BJ (cell line): ENCODE measurements around the gene ZNF850. TPM values are rescaled to one million over a fixed set of nuclear protein-coding genes. Genes with fewer than 3 reads are reported as not detected.
"Not testable (repeated sequence)": the region's sequence is repeated elsewhere in the genome, so short reads cannot be mapped to it uniquely, and the experiment has no call there.

Experiments used
- CTCF ChIA-PET: fragments of 350-600 bp; formaldehyde crosslinking; extraction: SDS; loops from one replicate; lab custom pipeline; 2021; ENCODE audit warnings: antibody characterized with exemption, inconsistent platforms; lab: Yijun Ruan, JAX
- POLR2A ChIA-PET: fragments of 300-600 bp; sonication (Branson Sonifier 250); formaldehyde crosslinking; extraction: SDS; loops from one replicate; lab custom pipeline; 2021; ENCODE audit warnings: antibody characterized with exemption; lab: Charles Lee
- DNase-seq: peaks from one replicate; pipeline ENCODE4 v3.0.0-alpha.2; 2011; ENCODE audit warnings: low read depth
- H3K27me3 ChIP-seq: 2 replicates; pipeline ENCODE4 v1.6.0; 2011; ENCODE audit warnings: low read length; ENCODE audit not compliant: control insufficient read depth, insufficient read depth
- H3K36me3 ChIP-seq: 2 replicates; pipeline ENCODE4 v1.5.1; 2011; ENCODE audit warnings: low read length; ENCODE audit not compliant: control insufficient read depth, insufficient read depth
- H3K4me3 ChIP-seq: 2 replicates; pipeline ENCODE4 v1.5.1; 2011; ENCODE audit warnings: low read depth, mild to moderate bottlenecking, control low read depth, low read length
- polyA plus RNA-seq: library from polyadenylated mRNA; depleted of rRNA; stranded (reverse); fragments of >200 nt; gene quantifications from 2 replicates; pipeline ENCODE4 v1.2.3, GENCODE V29; 2011
- TF ChIP-seq, protein P1 (sequence below): IDR thresholded peaks from 2 replicates; pipeline ENCODE4 v1.5.1; 2011; ENCODE audit warnings: low read depth, mild to moderate bottlenecking, control low read depth, inconsistent platforms, low read length, moderate library complexity; ENCODE audit not compliant: insufficient read depth

ZNF850 gene
- polyA plus RNA-seq, 1 experiment, result 0.56 TPM

DNA sequence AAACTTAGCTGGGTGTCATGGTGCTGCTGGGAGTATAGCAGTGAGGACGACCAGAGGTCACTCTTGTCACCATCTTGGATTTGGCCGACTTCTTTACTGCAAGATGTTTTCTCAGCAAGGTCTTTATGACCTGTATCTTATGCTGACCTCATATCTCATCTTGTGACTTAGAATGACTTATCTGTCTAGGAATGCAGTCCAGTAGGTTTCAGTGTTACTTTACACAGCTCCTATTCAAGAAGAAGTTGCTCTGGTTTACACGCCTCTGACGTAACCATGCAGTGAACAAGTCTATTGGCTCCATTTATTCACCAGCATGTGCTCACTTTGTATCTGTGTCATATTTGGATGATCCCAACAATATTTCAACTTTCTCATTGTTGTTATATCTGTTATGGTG, 26.7 kb downstream of the ZNF850 start:
- TF ChIP-seq, protein P1, sequence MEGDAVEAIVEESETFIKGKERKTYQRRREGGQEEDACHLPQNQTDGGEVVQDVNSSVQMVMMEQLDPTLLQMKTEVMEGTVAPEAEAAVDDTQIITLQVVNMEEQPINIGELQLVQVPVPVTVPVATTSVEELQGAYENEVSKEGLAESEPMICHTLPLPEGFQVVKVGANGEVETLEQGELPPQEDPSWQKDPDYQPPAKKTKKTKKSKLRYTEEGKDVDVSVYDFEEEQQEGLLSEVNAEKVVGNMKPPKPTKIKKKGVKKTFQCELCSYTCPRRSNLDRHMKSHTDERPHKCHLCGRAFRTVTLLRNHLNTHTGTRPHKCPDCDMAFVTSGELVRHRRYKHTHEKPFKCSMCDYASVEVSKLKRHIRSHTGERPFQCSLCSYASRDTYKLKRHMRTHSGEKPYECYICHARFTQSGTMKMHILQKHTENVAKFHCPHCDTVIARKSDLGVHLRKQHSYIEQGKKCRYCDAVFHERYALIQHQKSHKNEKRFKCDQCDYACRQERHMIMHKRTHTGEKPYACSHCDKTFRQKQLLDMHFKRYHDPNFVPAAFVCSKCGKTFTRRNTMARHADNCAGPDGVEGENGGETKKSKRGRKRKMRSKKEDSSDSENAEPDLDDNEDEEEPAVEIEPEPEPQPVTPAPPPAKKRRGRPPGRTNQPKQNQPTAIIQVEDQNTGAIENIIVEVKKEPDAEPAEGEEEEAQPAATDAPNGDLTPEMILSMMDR, result no peak
- POLR2A ChIA-PET, result no interaction called here
- CTCF ChIA-PET, result no interaction called here
- Histone ChIP-seq H3K36me3 (peaks cover 3% of the 10 kb centered on the region), H3K4me3 (no peak overlapping the region), H3K27me3 (no peaks in the 10 kb centered on the region)
- DNase-seq, result no peak

DNA sequence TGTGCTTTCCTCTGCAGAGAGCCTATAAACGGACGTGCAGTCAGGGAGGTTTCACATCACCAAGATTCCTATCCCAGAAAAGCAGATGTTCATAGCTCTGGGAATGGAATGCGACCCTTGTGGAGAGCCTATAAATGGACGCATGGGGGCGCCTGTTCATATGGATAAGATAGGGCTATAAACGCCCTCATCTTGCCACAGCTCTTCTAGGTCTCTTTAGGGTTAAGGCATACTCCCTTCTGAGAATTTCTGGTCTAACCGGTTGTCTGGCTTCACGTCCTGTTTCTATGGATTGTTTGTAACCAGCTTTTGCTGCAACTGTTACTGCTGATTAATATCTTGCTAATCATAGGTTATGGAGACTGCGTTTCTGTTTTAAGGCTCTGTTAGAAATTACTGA, 36.4 kb downstream of the ZNF850 start:
- H3K4me3 ChIP-seq, H3K36me3 ChIP-seq, POLR2A ChIA-PET, DNase-seq, H3K27me3 ChIP-seq, CTCF ChIA-PET: not testable (repeated sequence)

DNA sequence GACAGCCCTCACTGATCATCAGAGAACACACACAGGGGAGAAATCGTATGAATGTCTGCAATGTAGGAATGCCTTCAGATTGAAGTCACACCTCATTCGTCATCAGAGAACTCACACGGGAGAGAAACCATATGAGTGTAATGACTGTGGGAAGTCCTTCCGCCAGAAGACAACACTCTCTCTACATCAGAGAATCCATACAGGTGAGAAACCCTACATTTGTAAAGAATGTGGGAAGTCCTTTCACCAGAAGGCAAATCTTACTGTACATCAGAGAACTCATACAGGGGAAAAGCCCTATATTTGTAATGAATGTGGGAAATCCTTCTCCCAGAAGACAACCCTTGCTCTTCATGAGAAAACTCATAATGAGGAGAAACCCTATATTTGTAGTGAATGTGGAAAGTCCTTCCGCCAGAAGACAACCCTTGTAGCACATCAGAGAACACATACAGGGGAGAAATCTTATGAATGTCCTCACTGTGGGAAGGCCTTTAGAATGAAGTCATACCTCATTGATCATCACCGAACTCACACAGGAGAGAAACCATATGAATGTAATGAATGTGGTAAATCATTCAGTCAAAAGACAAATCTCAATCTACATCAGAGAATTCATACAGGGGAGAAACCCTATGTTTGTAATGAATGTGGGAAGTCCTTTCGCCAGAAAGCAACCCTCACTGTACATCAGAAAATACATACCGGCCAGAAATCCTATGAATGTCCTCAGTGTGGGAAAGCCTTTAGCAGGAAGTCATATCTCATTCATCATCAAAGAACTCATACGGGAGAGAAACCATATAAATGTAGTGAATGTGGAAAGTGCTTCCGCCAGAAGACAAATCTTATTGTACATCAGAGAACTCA, 52.7 kb downstream of the ZNF850 start:
- DNase-seq, result no peak
- Histone ChIP-seq H3K27me3 (no peaks in the 10 kb centered on the region), H3K36me3 (peaks cover 6% of the 10 kb centered on the region; the same call in 1 of the 2 replicates), H3K4me3 (no peak overlapping the region)
- ChIA-PET POLR2A (no interaction called here), CTCF (no interaction called here)
- TF ChIP-seq, protein P1, result no peak

DNA sequence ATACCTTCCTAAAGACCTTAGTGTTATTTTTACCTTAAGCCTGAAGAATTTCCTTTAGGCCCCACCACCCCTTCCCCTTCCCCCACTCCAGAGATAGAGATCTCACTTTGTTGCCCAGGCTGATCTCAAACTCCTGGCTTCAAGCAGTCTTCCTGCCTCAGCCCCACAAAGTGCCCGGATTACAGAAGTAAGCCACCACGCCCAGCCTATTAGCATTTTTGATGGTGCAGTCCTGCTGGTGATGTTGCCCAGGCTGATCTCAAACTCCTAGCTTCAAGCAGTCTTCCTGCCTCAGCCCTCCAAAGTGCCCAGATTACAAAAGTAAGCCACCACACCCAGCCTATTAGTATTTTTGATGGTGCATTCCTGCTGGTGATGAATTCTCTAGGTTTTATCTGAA, 63.2 kb downstream of the ZNF850 start:
- ChIA-PET CTCF (no interaction called here), POLR2A (no interaction called here)
- peaks cover 15% of the 10 kb centered on the region for H3K36me3 ChIP-seq
- H3K4me3 ChIP-seq, result no peak overlapping the region
- H3K27me3 ChIP-seq, result no peaks in the 10 kb centered on the region
- DNase-seq, result no peak
- TF ChIP-seq, protein P1, result no peak

DNA sequence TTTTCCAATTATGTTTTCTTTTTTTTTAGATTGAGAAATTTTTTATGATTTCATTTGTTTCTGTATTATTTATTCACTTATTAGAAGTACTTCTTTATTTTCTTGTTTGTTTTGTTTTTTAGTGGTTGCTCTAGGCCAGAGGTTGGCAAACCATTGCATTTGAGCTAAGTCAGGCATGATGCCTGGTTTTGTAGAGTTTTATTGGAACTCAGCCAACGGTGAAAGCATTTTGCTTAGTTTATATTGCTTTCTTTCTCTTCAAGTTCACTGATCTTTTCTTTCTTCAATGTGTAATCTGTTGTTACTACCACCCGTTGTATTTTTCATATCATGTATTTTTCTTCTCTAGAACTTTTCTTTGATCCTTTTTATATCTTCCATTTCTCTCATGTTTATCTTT, 65.5 kb downstream of the ZNF850 start:
- CTCF ChIA-PET, result no interaction called here
- Histone ChIP-seq H3K27me3 (no peaks in the 10 kb centered on the region), H3K4me3 (no peak overlapping the region), H3K36me3 (peaks cover 2% of the 10 kb centered on the region)
- no peak for DNase-seq
- POLR2A ChIA-PET, result no interaction called here
- TF ChIP-seq, protein P1, result no peak
